Thyroid gland (tissue), 4 donors: ENCODE results near the gene NCKAP5.

ENCODE experiments used
- CTCF ChIP-seq, 6 experiments: fragments of 200-600 bp in 3 of 6; fragments of 450-650 bp in 3 of 6; sonication (generic) in 3 of 6; IDR thresholded peaks; one replicate each; pipeline ENCODE4 v1.5.1; 2016 to 2019; ENCODE audit warnings: antibody characterized with exemption in 6 of 6, mild to moderate bottlenecking in 2 of 6, inconsistent platforms in 1 of 6, moderate library complexity in 1 of 6
- POLR2A ChIP-seq, 2 donors: fragments of 450-650 bp; IDR thresholded peaks; one replicate each; pipeline ENCODE4 v1.6.1; 2017; ENCODE audit warnings: antibody characterized with exemption in 2 of 2, mild to moderate bottlenecking in 2 of 2, moderate library complexity in 1 of 2

- TF ChIP-seq CTCF (IDR thresholded peaks at IDR 0.05) = no peak
- TF ChIP-seq POLR2A (IDR thresholded peaks at IDR 0.05) = no peak
These were observed 843.1 kb downstream of the NCKAP5 start for GRCh38 chr2:132725148-132725547.
